AG04449 (cell line): ENCODE data around the gene RBPJL.

Experiments used
- CTCF ChIA-PET: fragments of 350-600 bp; formaldehyde crosslinking; extraction: SDS; loops from one replicate; lab custom pipeline; 2021; ENCODE audit warnings: antibody characterized with exemption; lab: Yijun Ruan, JAX
- POLR2A ChIA-PET: fragments of 400-600, 350-600 bp; formaldehyde crosslinking; extraction: SDS; loops from one replicate; lab custom pipeline; 2020; ENCODE audit warnings: antibody characterized with exemption, inconsistent platforms; lab: Yijun Ruan, JAX
- DNase-seq: peaks from one replicate; pipeline ENCODE4 v3.0.0-alpha.2; 2010; ENCODE audit warnings: low read depth, low spot score
- H3K4me3 ChIP-seq: 2 replicates; pipeline ENCODE4 v1.5.1; 2011; ENCODE audit warnings: low read depth, mild to moderate bottlenecking, control low read depth, low read length
- CTCF ChIP-seq: IDR thresholded peaks from one replicate; pipeline ENCODE4 v1.5.1; 2011; ENCODE audit warnings: mild to moderate bottlenecking, moderate library complexity, low read length, control low read depth, inconsistent platforms; ENCODE audit not compliant: insufficient read depth; ENCODE audit errors: missing control alignments

RBPJL gene

DNA sequence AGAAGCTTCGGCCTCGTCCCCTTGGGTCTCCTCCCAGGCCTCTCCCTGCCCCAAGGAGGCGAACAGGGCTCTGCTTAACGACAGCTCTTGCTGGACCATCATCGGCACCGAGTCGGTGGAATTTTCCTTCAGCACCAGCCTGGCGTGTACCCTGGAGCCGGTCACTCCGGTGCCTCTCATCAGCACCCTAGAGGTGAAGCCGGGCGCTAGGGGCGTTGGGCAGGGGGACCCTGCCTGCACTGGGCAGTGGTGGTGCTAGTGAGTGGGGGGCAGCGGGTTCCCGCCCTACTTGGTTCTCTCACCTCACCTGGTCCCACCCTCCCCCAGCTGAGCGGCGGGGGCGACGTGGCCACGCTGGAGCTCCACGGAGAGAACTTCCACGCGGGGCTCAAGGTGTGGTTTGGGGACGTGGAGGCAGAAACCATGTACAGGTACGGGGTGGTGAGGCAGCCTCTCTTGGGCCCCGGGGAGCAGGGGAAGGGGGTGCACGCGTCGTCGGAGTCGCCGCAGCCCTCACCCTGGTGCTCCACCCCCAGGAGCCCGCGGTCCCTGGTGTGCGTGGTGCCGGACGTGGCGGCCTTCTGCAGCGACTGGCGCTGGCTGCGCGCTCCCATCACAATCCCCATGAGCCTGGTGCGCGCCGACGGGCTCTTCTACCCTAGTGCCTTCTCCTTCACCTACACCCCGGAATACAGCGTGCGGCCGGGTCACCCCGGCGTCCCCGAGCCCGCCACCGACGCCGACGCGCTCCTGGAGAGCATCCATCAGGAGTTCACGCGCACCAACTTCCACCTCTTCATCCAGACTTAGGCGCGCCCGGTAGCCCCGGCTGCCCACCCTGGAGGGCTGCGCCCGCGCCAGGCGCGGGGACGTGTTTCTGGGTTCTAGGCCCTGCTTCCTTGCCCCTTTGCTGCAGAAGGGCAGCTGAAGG is 9.8 kb downstream of the RBPJL start:
- no peak overlapping the region for H3K4me3 ChIP-seq
- no peak for TF ChIP-seq CTCF
- ChIA-PET CTCF (interaction anchor here (0.8 to 18.8 kb wide), 15 partner anchors 10 to 456 kb away, joined by 3 to 460 read pairs (median 4); partner anchors contain the start of gene SYS1), POLR2A (no interaction called here)
- no peak for DNase-seq

- CTCF ChIA-PET, result interaction anchor here (0.8 to 18.8 kb wide), 26 partner anchors 9 to 459 kb away, joined by 3 to 460 read pairs (median 6); partner anchors contain the start of genes PIGT, SYS1 and TOMM34
- no peak for TF ChIP-seq CTCF
- no peak for DNase-seq
- POLR2A ChIA-PET, result no interaction called here
- no peak overlapping the region for H3K4me3 ChIP-seq
Measured at GRCh38 chr20:45317826-45318225, 11.2 kb downstream of the RBPJL start.

- DNase-seq, result no peak
- no peak overlapping the region for H3K4me3 ChIP-seq
- no peak for TF ChIP-seq CTCF
- ChIA-PET POLR2A (interaction anchor here (0.7 kb wide), 1 partner anchor 9 kb away, joined by 3 read pairs; no protein-coding TSS in a partner anchor), CTCF (interaction anchor here (0.8 to 18.8 kb wide), 45 partner anchors 10 to 458 kb away, joined by 3 to 460 read pairs (median 5); partner anchors contain the start of genes PIGT, SDC4, SYS1 and TOMM34)
Measured at GRCh38 chr20:45318386-45318939, 11.8 kb downstream of the RBPJL start.

GRCh38 chr20:45318948-45319347 is 12.3 kb downstream of the RBPJL start:
- CTCF ChIA-PET, result interaction anchor here (0.6 to 18.8 kb wide), 46 partner anchors 10 to 459 kb away, joined by 3 to 460 read pairs (median 6); partner anchors contain the start of genes PIGT, RBPJL, SDC4 and SYS1
- no peak for TF ChIP-seq CTCF
- no peak overlapping the region for H3K4me3 ChIP-seq
- POLR2A ChIA-PET, result interaction anchor here (0.7 kb wide), 1 partner anchor 8 kb away, joined by 3 read pairs; no protein-coding TSS in a partner anchor
- no peak for DNase-seq

GRCh38 chr20:45320948-45321595 is 14.4 kb downstream of the RBPJL start:
- no peak for TF ChIP-seq CTCF
- CTCF ChIA-PET, result interaction anchor here (0.6 to 18.8 kb wide), 18 partner anchors 9 to 466 kb away, joined by 3 to 460 read pairs (median 4); partner anchors contain the start of gene SYS1
- no peak overlapping the region for H3K4me3 ChIP-seq
- POLR2A ChIA-PET, result interaction anchor here (1.3 kb wide), 1 partner anchor 27 kb away, joined by 3 read pairs; the partner anchor contains the start of gene SDC4
- no peak for DNase-seq
